ENCODE measurements around the gene ARMC12.
A peak's percentile ranks its signal among the peaks of the same experiment; 100 is the strongest.
"Not testable (repeated sequence)": the region's sequence is repeated elsewhere in the genome, so short reads cannot be mapped to it uniquely, and the experiment has no call there.

The ARMC12 gene

DNA sequence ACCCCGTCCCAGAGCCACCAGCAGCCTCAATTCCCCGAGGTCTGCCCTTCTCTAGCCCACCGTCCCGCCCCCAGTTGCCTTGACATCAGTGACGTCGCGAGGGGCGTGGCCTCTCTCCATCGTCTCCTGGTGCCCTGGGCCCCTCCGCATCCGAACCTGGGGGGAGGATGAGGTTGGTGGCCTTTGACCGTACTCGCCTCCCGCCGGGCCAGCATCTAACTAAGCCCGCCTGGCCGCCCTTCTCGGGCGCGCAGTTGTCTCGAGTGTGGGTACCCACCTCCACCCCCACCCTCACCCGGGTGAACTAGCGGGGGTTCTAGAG is 5.5 kb upstream of the ARMC12 start:
- H3K27me3 ChIP-seq (ENCODE audit: insufficient read depth, insufficient read length), result no peaks in the 10 kb centered on the region
- H3K9ac ChIP-seq (ENCODE audit: insufficient read length, low read depth), result peak overlapping the region; percentile 66
- no peaks in the 10 kb centered on the region for H3K36me3 ChIP-seq (ENCODE audit: insufficient read depth, insufficient read length, low read length)
- no peak for DNase-seq (ENCODE audit: low read depth, low spot score)
- peak overlapping the region; percentile 61 for H3K4me3 ChIP-seq (ENCODE audit: insufficient read length, low read depth)
- H3K4me1 ChIP-seq (ENCODE audit: insufficient read depth, insufficient read length), result no peaks in the 10 kb centered on the region
- H3K9me3 ChIP-seq (ENCODE audit: insufficient read depth, low read length), result no peaks in the 10 kb centered on the region
- TF ChIP-seq SUZ12 (IDR thresholded peaks at IDR 0.05; ENCODE audit: extremely low read depth, insufficient read depth, insufficient read length), result no peak
- TF ChIP-seq YY1 (IDR thresholded peaks at IDR 0.05; ENCODE audit: insufficient read depth, insufficient read length), result no peak
- TF ChIP-seq ZNF274 (IDR thresholded peaks at IDR 0.05; ENCODE audit: low read depth, low read length), result no peak

GRCh38 chr6:35731736-35732532 is 4.9 kb upstream of the ARMC12 start:
- H3K4me3 ChIP-seq (ENCODE audit: insufficient read length, low read depth), result peak overlapping the region; percentile 61
- peaks cover under 1% of the 10 kb centered on the region for H3K4me1 ChIP-seq (ENCODE audit: insufficient read depth, insufficient read length)
- no peaks in the 10 kb centered on the region for H3K36me3 ChIP-seq (ENCODE audit: insufficient read depth, insufficient read length, low read length)
- peak overlapping the region; percentile 86 for H3K9ac ChIP-seq (ENCODE audit: insufficient read length, low read depth)
- TF ChIP-seq YY1 (IDR thresholded peaks at IDR 0.05; ENCODE audit: insufficient read depth, insufficient read length) (no peak), SUZ12 (IDR thresholded peaks at IDR 0.05; ENCODE audit: extremely low read depth, insufficient read depth, insufficient read length) (no peak), ZNF274 (IDR thresholded peaks at IDR 0.05; ENCODE audit: low read depth, low read length) (no peak)
- no peaks in the 10 kb centered on the region for H3K9me3 ChIP-seq (ENCODE audit: insufficient read depth, low read length)
- H3K27me3 ChIP-seq (ENCODE audit: insufficient read depth, insufficient read length), result no peaks in the 10 kb centered on the region
- no peak for DNase-seq (ENCODE audit: low read depth, low spot score)

GRCh38 chr6:35733633-35734032 is 3.2 kb upstream of the ARMC12 start:
- H3K4me3 ChIP-seq (ENCODE audit: insufficient read length, low read depth), result no peak overlapping the region
- peaks cover 12% of the 10 kb centered on the region for H3K4me1 ChIP-seq (ENCODE audit: insufficient read depth, insufficient read length)
- no peak for DNase-seq (ENCODE audit: low read depth, low spot score)
- TF ChIP-seq SUZ12 (IDR thresholded peaks at IDR 0.05; ENCODE audit: extremely low read depth, insufficient read depth, insufficient read length) (no peak), ZNF274 (IDR thresholded peaks at IDR 0.05; ENCODE audit: low read depth, low read length) (no peak), YY1 (IDR thresholded peaks at IDR 0.05; ENCODE audit: insufficient read depth, insufficient read length) (no peak)
- no peaks in the 10 kb centered on the region for H3K27me3 ChIP-seq (ENCODE audit: insufficient read depth, insufficient read length)
- H3K9ac ChIP-seq (ENCODE audit: insufficient read length, low read depth), result peak overlapping the region; percentile 18
- no peaks in the 10 kb centered on the region for H3K9me3 ChIP-seq (ENCODE audit: insufficient read depth, low read length)
- no peaks in the 10 kb centered on the region for H3K36me3 ChIP-seq (ENCODE audit: insufficient read depth, insufficient read length, low read length)

DNA sequence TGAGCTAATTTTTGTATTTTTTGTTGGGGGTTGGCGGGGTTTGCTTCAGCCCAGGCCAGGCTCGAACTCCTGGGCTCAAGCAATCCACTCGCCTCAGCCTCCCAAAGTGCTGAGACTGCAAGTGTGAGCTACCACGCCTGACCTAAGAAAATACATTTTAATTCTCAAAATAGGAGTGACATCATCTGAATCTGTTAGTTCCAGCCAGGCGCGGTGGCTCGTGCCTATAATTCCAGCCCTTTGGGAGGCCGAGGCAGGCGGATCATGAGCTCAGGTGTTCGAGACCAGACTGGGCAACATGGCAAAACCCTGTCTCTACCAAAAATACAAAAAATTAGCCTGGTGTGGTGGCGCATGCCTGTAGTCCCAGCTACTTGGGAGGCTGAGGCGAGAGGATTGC is 2.5 kb upstream of the ARMC12 start:
- H3K36me3 ChIP-seq (ENCODE audit: insufficient read depth, insufficient read length, low read length); H3K9ac ChIP-seq (ENCODE audit: insufficient read length, low read depth); DNase-seq (ENCODE audit: low read depth, low spot score); H3K27me3 ChIP-seq (ENCODE audit: insufficient read depth, insufficient read length); H3K9me3 ChIP-seq (ENCODE audit: insufficient read depth, low read length); H3K4me3 ChIP-seq (ENCODE audit: insufficient read length, low read depth): not testable (repeated sequence)
- H3K4me1 ChIP-seq (ENCODE audit: insufficient read depth, insufficient read length), result peaks cover 13% of the 10 kb centered on the region

DNA sequence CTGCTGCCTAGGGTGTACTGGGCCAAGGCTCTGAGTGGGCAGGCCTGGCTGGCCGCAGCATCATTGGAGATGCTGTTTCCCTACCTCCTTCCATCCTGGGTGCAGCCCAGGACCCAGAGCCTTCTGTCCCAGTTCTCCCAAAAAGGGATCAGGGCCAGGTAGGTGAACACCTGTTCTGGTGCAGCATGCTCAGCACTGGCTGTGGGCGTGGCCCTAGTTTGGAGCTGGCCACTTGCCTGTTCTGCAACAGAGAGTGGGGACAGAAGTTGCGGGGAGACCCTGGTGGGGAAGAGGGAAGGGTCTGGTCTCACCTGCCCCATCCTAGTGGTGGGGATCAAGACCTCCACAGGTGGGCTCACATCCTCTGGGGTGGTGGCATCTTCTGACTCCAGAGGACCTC is 1.4 kb upstream of the ARMC12 start:
- DNase-seq (ENCODE audit: low read depth, low spot score), result no peak
- peaks cover 13% of the 10 kb centered on the region for H3K4me1 ChIP-seq (ENCODE audit: insufficient read depth, insufficient read length)
- H3K36me3 ChIP-seq (ENCODE audit: insufficient read depth, insufficient read length, low read length), result no peaks in the 10 kb centered on the region
- no peaks in the 10 kb centered on the region for H3K27me3 ChIP-seq (ENCODE audit: insufficient read depth, insufficient read length)
- no peaks in the 10 kb centered on the region for H3K9me3 ChIP-seq (ENCODE audit: insufficient read depth, low read length)
- H3K9ac ChIP-seq (ENCODE audit: insufficient read length, low read depth), result peak overlapping the region; percentile 28
- TF ChIP-seq SUZ12 (IDR thresholded peaks at IDR 0.05; ENCODE audit: extremely low read depth, insufficient read depth, insufficient read length) (no peak), YY1 (IDR thresholded peaks at IDR 0.05; ENCODE audit: insufficient read depth, insufficient read length) (no peak), ZNF274 (IDR thresholded peaks at IDR 0.05; ENCODE audit: low read depth, low read length) (no peak)
- H3K4me3 ChIP-seq (ENCODE audit: insufficient read length, low read depth), result no peak overlapping the region

DNA sequence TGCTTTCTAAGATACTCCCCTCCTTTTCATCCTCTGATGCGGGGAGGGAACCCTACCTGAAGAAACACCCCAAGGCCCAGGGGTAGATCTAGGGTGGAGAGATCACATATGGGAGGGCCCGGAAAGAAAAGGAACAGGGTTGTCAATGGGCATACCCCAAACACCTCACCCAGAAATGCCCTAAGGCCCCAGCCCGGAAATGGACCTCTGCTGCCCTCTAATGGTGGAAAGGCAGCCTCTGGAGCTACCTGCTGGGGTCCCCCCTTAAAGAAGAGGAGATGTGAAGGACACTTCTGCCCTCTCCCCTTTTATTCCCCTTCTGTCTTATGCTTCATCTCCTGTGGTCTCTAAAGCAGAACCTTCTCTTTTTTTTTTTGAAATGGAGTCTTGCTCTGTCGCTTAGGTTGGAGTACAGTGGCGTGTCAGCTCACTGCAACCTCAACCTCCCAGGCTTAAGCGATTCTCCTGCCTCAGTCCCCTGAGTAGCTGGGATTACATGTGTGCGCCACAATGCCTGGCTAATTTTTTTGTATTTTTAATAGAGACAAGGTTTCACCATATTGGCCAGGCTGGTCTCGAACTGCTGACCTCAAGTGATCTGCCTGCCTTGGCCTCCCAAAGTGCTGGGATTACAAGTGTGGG is 458 bp upstream of the ARMC12 start:
- peaks cover 13% of the 10 kb centered on the region for H3K4me1 ChIP-seq (ENCODE audit: insufficient read depth, insufficient read length)
- TF ChIP-seq ZNF274 (IDR thresholded peaks at IDR 0.05; ENCODE audit: low read depth, low read length), result no peak
- TF ChIP-seq YY1 (IDR thresholded peaks at IDR 0.05; ENCODE audit: insufficient read depth, insufficient read length), result no peak
- no peak for TF ChIP-seq SUZ12 (IDR thresholded peaks at IDR 0.05; ENCODE audit: extremely low read depth, insufficient read depth, insufficient read length)
- no peaks in the 10 kb centered on the region for H3K9me3 ChIP-seq (ENCODE audit: insufficient read depth, low read length)
- DNase-seq (ENCODE audit: low read depth, low spot score), result no peak
- H3K9ac ChIP-seq (ENCODE audit: insufficient read length, low read depth), result no peak overlapping the region
- no peak overlapping the region for H3K4me3 ChIP-seq (ENCODE audit: insufficient read length, low read depth)
- H3K36me3 ChIP-seq (ENCODE audit: insufficient read depth, insufficient read length, low read length), result no peaks in the 10 kb centered on the region
- no peaks in the 10 kb centered on the region for H3K27me3 ChIP-seq (ENCODE audit: insufficient read depth, insufficient read length)

GRCh38 chr6:35737413-35738211 is 780 bp downstream of the ARMC12 start:
- no peak for TF ChIP-seq YY1 (IDR thresholded peaks at IDR 0.05; ENCODE audit: insufficient read depth, insufficient read length)
- Histone ChIP-seq H3K27me3 (ENCODE audit: insufficient read depth, insufficient read length) (no peaks in the 10 kb centered on the region), H3K4me3 (ENCODE audit: insufficient read length, low read depth) (no peak overlapping the region), H3K9me3 (ENCODE audit: insufficient read depth, low read length) (no peaks in the 10 kb centered on the region), H3K9ac (ENCODE audit: insufficient read length, low read depth) (no peak overlapping the region), H3K36me3 (ENCODE audit: insufficient read depth, insufficient read length, low read length) (no peaks in the 10 kb centered on the region), H3K4me1 (ENCODE audit: insufficient read depth, insufficient read length) (peaks cover 13% of the 10 kb centered on the region)
- no peak for DNase-seq (ENCODE audit: low read depth, low spot score)

Measured in NT2/D1 (cell line).